ENCODE data around the gene SCARF1. TPM values are rescaled to one million over a fixed set of nuclear protein-coding genes. Genes with fewer than 3 reads are reported as not detected.
A peak's percentile ranks its signal among the peaks of the same experiment; 100 is the strongest.

SCARF1 gene
- total RNA-seq, 1 donor from 2014 or later, result 8.0 TPM

GRCh38 chr17:1648173-1648962 lies 2.8 kb upstream of the SCARF1 start:
- H3K4me1 Mint-ChIP-seq, result peaks cover 45% of the 10 kb centered on the region
- no peaks in the 10 kb centered on the region for H3K27me3 Mint-ChIP-seq
- TF ChIP-seq CTCF (IDR thresholded peaks at IDR 0.05), result peak; percentile 50
- no peaks in the 10 kb centered on the region for H3K9me3 Mint-ChIP-seq
- ChIA-PET POLR2A (interaction anchor here (0.6 to 5.3 kb wide), 23 partner anchors 11 to 283 kb away, joined by 3 to 47 read pairs (median 7); partner anchors contain the start of genes INPP5K, PITPNA, SLC43A2 and WDR81), CTCF (interaction anchor here (0.6 to 7.1 kb wide), 22 partner anchors 8 to 283 kb away, joined by 3 to 82 read pairs (median 4); partner anchors contain the start of genes CRK, INPP5K and SLC43A2)
- peak overlapping the region; percentile 69 for H3K4me3 Mint-ChIP-seq
- peak; percentile 1 for ATAC-seq (ENCODE audit: low read depth)
- no peak overlapping the region for H3K27ac Mint-ChIP-seq
- DNase-seq, result no peak
- peaks cover 28% of the 10 kb centered on the region for H3K36me3 Mint-ChIP-seq (ENCODE audit: low read depth)
- intact Hi-C loops (cut with micrococcal nuclease), result loop anchor here (1.0 to 10.0 kb wide), 4 partner anchors 36 to 386 kb away; partner anchors contain the start of genes DPH1, INPP5K and PRPF8

- intact Hi-C loops (cut with micrococcal nuclease), result loop anchor here (1.0 to 10.0 kb wide), 4 partner anchors 37 to 387 kb away; partner anchors contain the start of genes DPH1, INPP5K and PRPF8
Measured at GRCh38 chr17:1647802-1648171, 2.3 kb upstream of the SCARF1 start.

DNA sequence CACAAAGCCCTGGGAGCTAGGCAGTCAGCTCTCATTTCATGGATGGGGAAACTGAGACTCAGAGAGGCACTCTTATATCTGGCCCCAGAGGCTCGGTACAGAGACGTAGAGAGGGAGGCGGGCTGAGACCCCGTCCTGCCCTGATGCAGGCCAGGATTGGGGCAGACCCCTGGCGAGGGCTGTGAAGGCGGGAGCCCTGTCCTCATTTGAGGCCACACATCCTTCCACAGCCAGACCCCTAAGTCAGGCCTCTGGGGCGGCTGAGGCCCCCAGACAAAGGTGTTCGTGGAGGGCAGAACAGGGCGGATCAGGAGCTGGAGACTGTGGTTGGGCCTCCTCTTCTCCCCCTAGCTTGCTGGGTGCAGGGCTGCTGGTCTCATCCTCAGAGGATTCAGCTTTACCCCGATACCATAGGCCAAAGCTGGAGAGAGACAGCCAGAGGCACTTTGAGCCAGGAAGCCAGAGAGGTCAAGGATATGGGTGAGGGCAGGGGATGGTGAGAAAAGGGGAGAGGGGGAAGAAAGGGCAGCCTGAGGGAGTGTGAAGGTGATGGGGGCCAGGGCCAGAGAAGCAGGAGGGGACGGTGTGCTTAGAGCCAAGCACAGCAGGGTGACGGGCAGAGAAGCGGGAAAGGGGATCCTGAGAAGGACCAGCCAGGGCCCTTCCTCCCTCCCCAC lies 805 bp upstream of the SCARF1 start:
- ATAC-seq (ENCODE audit: low read depth), result no peak
- intact Hi-C loops (cut with micrococcal nuclease), result loop anchor here (10.0 kb wide), 1 partner anchor 388 kb away; the partner anchor contains the start of gene DPH1
- no peak for TF ChIP-seq CTCF (IDR thresholded peaks at IDR 0.05)
- DNase-seq, result no peak
- no peaks in the 10 kb centered on the region for H3K9me3 Mint-ChIP-seq
- peak overlapping the region; percentile 85 for H3K4me3 Mint-ChIP-seq
- H3K4me1 Mint-ChIP-seq, result peaks cover 45% of the 10 kb centered on the region
- CTCF ChIA-PET, result interaction anchor here (0.6 to 7.1 kb wide), 3 partner anchors 9 to 73 kb away, joined by 3 to 82 read pairs (median 49); partner anchors contain the start of gene SLC43A2
- H3K36me3 Mint-ChIP-seq (ENCODE audit: low read depth), result peaks cover 9% of the 10 kb centered on the region
- POLR2A ChIA-PET, result interaction anchor here (0.6 to 5.3 kb wide), 6 partner anchors 9 to 72 kb away, joined by 3 to 47 read pairs (median 4); partner anchors contain the start of gene SLC43A2
- no peaks in the 10 kb centered on the region for H3K27me3 Mint-ChIP-seq
- peak overlapping the region; percentile 30 for H3K27ac Mint-ChIP-seq

More at GRCh38 chr17:1647802-1648171, 2.3 kb upstream of the SCARF1 start:
- DNase-seq (no peak), ATAC-seq (ENCODE audit: low read depth) (no peak)
- ChIA-PET POLR2A (interaction anchor here (0.6 to 5.3 kb wide), 13 partner anchors 11 to 248 kb away, joined by 3 to 47 read pairs (median 8); partner anchors contain the start of genes INPP5K, PITPNA and SLC43A2), CTCF (interaction anchor here (1.1 to 7.1 kb wide), 6 partner anchors 17 to 192 kb away, joined by 3 to 82 read pairs (median 8); partner anchors contain the start of genes CRK and SLC43A2)
- no peak for TF ChIP-seq CTCF (IDR thresholded peaks at IDR 0.05)
- Mint-ChIP-seq H3K27me3 (no peaks in the 10 kb centered on the region), H3K4me1 (peaks cover 45% of the 10 kb centered on the region), H3K9me3 (no peaks in the 10 kb centered on the region), H3K4me3 (peak overlapping the region; percentile 69), H3K36me3 (ENCODE audit: low read depth) (peaks cover 22% of the 10 kb centered on the region), H3K27ac (no peak overlapping the region)

- Mint-ChIP-seq H3K9me3 (no peaks in the 10 kb centered on the region), H3K4me1 (peaks cover 41% of the 10 kb centered on the region), H3K27ac (peak overlapping the region; percentile 84), H3K36me3 (ENCODE audit: low read depth) (no peaks in the 10 kb centered on the region), H3K4me3 (peak overlapping the region; percentile 85), H3K27me3 (no peaks in the 10 kb centered on the region)
- intact Hi-C loops (cut with micrococcal nuclease), result loop anchor here (1.0 to 10.0 kb wide), 4 partner anchors 15 to 390 kb away; partner anchors contain the start of gene DPH1
- ATAC-seq (ENCODE audit: low read depth) (peak; percentile 29), DNase-seq (peak; percentile 62)
- TF ChIP-seq CTCF (IDR thresholded peaks at IDR 0.05), result no peak
- ChIA-PET POLR2A (interaction anchor here (0.6 to 3.0 kb wide), 11 partner anchors 12 to 922 kb away, joined by 3 to 45 read pairs (median 5); partner anchors contain the start of gene SLC43A2), CTCF (interaction anchor here (0.5 to 7.1 kb wide), 5 partner anchors 14 to 108 kb away, joined by 3 to 82 read pairs (median 5); partner anchors contain the start of gene SLC43A2)
Measured at GRCh38 chr17:1644493-1645206, 882 bp downstream of the SCARF1 start.
